ENCODE measurements around the gene SFMBT1.
"Not testable (repeated sequence)": the region's sequence is repeated elsewhere in the genome, so short reads cannot be mapped to it uniquely, and the experiment has no call there.

Gene SFMBT1

GRCh38 chr3:53039376-53039752, 6.5 kb downstream of the SFMBT1 start:
- no peaks in the 10 kb centered on the region for H3K36me3 ChIP-seq (ENCODE audit: insufficient read depth, low read length)
- H2AFZ ChIP-seq (ENCODE audit: low read depth, low read length) = no peak overlapping the region
- TF ChIP-seq EZH2 (IDR thresholded peaks at IDR 0.05; ENCODE audit: borderline replicate concordance, low read depth, low read length, severe bottlenecking) (no peak), CTCF (IDR thresholded peaks at IDR 0.05; ENCODE audit: borderline replicate concordance, extremely low read depth, low read length, poor library complexity, severe bottlenecking) (no peak)
- peaks cover 100% of the 10 kb centered on the region for H3K79me2 ChIP-seq (ENCODE audit: insufficient read depth, low read length)
- no peak overlapping the region for H3K9ac ChIP-seq (ENCODE audit: low read depth, low read length)
- H3K4me1 ChIP-seq (ENCODE audit: insufficient read depth, low read length) = peaks cover 35% of the 10 kb centered on the region
- H3K27me3 ChIP-seq (ENCODE audit: insufficient read depth, low read length, poor library complexity) = no peaks in the 10 kb centered on the region
- no peak overlapping the region for H3K4me2 ChIP-seq (ENCODE audit: insufficient read depth, low read length)
- no peak overlapping the region for H3K27ac ChIP-seq (ENCODE audit: low read length)
- DNase-seq = no peak
- H3K9me3 ChIP-seq (ENCODE audit: insufficient read depth, low read length, severe bottlenecking) = no peaks in the 10 kb centered on the region
- H3K4me3 ChIP-seq (ENCODE audit: low read depth in 1 of 2, low read length in 2 of 2) = no peak overlapping the region
- H4K20me1 ChIP-seq (ENCODE audit: insufficient read depth, low read length) = peaks cover 41% of the 10 kb centered on the region; the same call in 1 of the 2 replicates
- ATAC-seq (ENCODE audit: insufficient read depth, low read depth) = no peak

DNA sequence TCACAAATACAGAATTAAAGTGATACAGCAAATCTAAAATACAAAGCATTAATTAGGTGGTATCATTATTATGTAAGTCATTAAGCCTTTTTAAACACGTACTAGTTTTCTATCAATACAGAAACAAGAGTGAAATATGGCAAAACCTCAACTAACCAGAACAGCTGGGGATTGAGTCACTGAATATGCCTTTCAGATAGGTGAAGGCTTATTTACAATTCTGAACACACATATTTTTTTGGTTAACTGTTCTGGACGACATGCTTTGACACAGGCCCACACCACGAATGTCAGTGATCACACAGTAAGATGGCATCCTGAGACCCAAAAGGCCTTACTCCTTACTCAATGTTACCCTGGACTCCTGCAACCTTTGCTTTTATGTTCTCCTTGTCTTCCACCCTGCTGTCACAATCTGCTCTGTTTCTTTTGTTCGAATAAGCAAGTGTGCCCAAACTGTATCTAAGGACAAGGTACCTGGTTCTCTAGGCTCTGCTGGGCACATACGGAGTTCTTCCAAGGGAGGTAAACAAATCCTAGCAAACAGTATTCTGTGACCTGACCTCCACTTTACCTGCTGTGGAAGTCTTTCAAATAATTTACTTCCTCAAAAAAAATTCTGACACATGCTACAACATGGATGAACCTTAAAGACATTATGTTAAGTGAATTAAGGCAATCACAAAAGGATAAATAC, 7.0 kb downstream of the SFMBT1 start:
- DNase-seq = no peak
- H4K20me1 ChIP-seq (ENCODE audit: insufficient read depth, low read length) = peaks cover 41% of the 10 kb centered on the region; the same call in 1 of the 2 replicates
- H3K36me3 ChIP-seq (ENCODE audit: insufficient read depth, low read length) = no peaks in the 10 kb centered on the region
- H3K27ac ChIP-seq (ENCODE audit: low read length) = no peak overlapping the region
- H3K4me2 ChIP-seq (ENCODE audit: insufficient read depth, low read length) = no peak overlapping the region
- peaks cover 30% of the 10 kb centered on the region for H3K4me1 ChIP-seq (ENCODE audit: insufficient read depth, low read length)
- no peak overlapping the region for H3K9ac ChIP-seq (ENCODE audit: low read depth, low read length)
- peaks cover 99% of the 10 kb centered on the region for H3K79me2 ChIP-seq (ENCODE audit: insufficient read depth, low read length)
- H3K9me3 ChIP-seq (ENCODE audit: insufficient read depth, low read length, severe bottlenecking) = no peaks in the 10 kb centered on the region
- no peak overlapping the region for H3K4me3 ChIP-seq (ENCODE audit: low read depth in 1 of 2, low read length in 2 of 2)
- H2AFZ ChIP-seq (ENCODE audit: low read depth, low read length) = no peak overlapping the region
- TF ChIP-seq EZH2 (IDR thresholded peaks at IDR 0.05; ENCODE audit: borderline replicate concordance, low read depth, low read length, severe bottlenecking) (no peak), CTCF (IDR thresholded peaks at IDR 0.05; ENCODE audit: borderline replicate concordance, extremely low read depth, low read length, poor library complexity, severe bottlenecking) (no peak)
- no peak for ATAC-seq (ENCODE audit: insufficient read depth, low read depth)
- H3K27me3 ChIP-seq (ENCODE audit: insufficient read depth, low read length, poor library complexity) = no peaks in the 10 kb centered on the region

DNA sequence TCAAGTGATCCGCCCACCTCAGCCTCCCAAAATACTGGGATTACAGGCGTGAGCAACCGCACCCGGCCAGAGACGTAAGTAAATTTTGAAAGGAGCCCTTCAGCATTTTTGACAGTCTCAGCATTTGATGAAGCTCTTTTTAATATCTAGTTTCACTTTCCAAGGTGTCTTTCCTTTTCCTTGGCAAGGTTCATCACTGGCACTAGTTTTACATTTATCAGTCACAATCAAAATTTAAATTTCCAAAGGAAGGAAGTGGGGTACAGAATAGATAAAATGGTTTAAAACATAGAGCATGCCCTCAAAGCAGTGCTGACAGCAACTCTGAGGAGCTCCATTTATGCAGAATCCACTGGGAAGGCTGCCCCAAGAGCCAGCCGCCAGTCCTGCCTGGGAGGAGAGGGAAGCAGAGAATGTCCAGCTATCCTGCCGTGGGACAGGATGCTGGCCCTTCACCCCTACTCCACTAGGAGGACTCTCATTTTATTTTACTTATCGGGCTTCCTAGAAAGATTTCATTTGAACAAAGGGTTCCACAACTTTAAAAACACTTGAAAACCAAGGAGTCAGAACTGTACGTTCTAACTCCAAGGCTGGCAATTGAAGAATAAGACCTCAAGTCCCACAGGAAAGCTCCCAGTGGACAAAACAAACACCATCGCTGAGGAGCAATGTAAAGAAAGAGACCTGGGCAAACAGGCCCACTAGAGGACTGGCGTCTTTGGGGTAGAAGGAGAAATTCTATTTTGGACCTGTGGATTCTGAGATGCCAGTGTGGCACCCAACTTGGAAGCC, 9.9 kb downstream of the SFMBT1 start:
- no peaks in the 10 kb centered on the region for H3K27me3 ChIP-seq (ENCODE audit: insufficient read depth, low read length, poor library complexity)
- no peak overlapping the region for H3K9ac ChIP-seq (ENCODE audit: low read depth, low read length)
- peaks cover 47% of the 10 kb centered on the region for H4K20me1 ChIP-seq (ENCODE audit: insufficient read depth, low read length)
- no peaks in the 10 kb centered on the region for H3K9me3 ChIP-seq (ENCODE audit: insufficient read depth, low read length, severe bottlenecking)
- DNase-seq = no peak
- no peak for TF ChIP-seq EZH2 (IDR thresholded peaks at IDR 0.05; ENCODE audit: borderline replicate concordance, low read depth, low read length, severe bottlenecking)
- no peak for TF ChIP-seq CTCF (IDR thresholded peaks at IDR 0.05; ENCODE audit: borderline replicate concordance, extremely low read depth, low read length, poor library complexity, severe bottlenecking)
- no peaks in the 10 kb centered on the region for H3K36me3 ChIP-seq (ENCODE audit: insufficient read depth, low read length)
- H3K27ac ChIP-seq (ENCODE audit: low read length) = no peak overlapping the region; the same call in 1 of the 2 replicates
- peaks cover 97% of the 10 kb centered on the region for H3K79me2 ChIP-seq (ENCODE audit: insufficient read depth, low read length)
- H3K4me2 ChIP-seq (ENCODE audit: insufficient read depth, low read length) = no peak overlapping the region
- no peak overlapping the region for H3K4me3 ChIP-seq (ENCODE audit: low read depth in 1 of 2, low read length in 2 of 2)
- H2AFZ ChIP-seq (ENCODE audit: low read depth, low read length) = no peak overlapping the region
- peak; percentile 35; the same call in 1 of the 3 replicates for ATAC-seq (ENCODE audit: insufficient read depth, low read depth)
- peaks cover 16% of the 10 kb centered on the region for H3K4me1 ChIP-seq (ENCODE audit: insufficient read depth, low read length)

GRCh38 chr3:53035018-53035417, 10.9 kb downstream of the SFMBT1 start:
- peaks cover 97% of the 10 kb centered on the region for H3K79me2 ChIP-seq (ENCODE audit: insufficient read depth, low read length)
- not testable (repeated sequence) for H3K27me3 ChIP-seq (ENCODE audit: insufficient read depth, low read length, poor library complexity); H3K9me3 ChIP-seq (ENCODE audit: insufficient read depth, low read length, severe bottlenecking); ATAC-seq (ENCODE audit: insufficient read depth, low read depth); H3K4me3 ChIP-seq (ENCODE audit: low read depth in 1 of 2, low read length in 2 of 2); H3K9ac ChIP-seq (ENCODE audit: low read depth, low read length); H2AFZ ChIP-seq (ENCODE audit: low read depth, low read length); H3K36me3 ChIP-seq (ENCODE audit: insufficient read depth, low read length); H3K27ac ChIP-seq (ENCODE audit: low read length); DNase-seq; H3K4me2 ChIP-seq (ENCODE audit: insufficient read depth, low read length)
- H3K4me1 ChIP-seq (ENCODE audit: insufficient read depth, low read length) = peaks cover 19% of the 10 kb centered on the region
- H4K20me1 ChIP-seq (ENCODE audit: insufficient read depth, low read length) = peaks cover 46% of the 10 kb centered on the region

GRCh38 chr3:53034411-53034810, 11.5 kb downstream of the SFMBT1 start:
- H3K27ac ChIP-seq (ENCODE audit: low read length); H3K9me3 ChIP-seq (ENCODE audit: insufficient read depth, low read length, severe bottlenecking); H3K27me3 ChIP-seq (ENCODE audit: insufficient read depth, low read length, poor library complexity); H3K4me3 ChIP-seq (ENCODE audit: low read depth in 1 of 2, low read length in 2 of 2); ATAC-seq (ENCODE audit: insufficient read depth, low read depth); H3K9ac ChIP-seq (ENCODE audit: low read depth, low read length); H3K4me2 ChIP-seq (ENCODE audit: insufficient read depth, low read length); H2AFZ ChIP-seq (ENCODE audit: low read depth, low read length); H3K36me3 ChIP-seq (ENCODE audit: insufficient read depth, low read length); DNase-seq: not testable (repeated sequence)
- Histone ChIP-seq H4K20me1 (ENCODE audit: insufficient read depth, low read length) (peaks cover 51% of the 10 kb centered on the region), H3K4me1 (ENCODE audit: insufficient read depth, low read length) (peaks cover 19% of the 10 kb centered on the region), H3K79me2 (ENCODE audit: insufficient read depth, low read length) (peaks cover 97% of the 10 kb centered on the region)

All from DND-41 (cell line).